GM19455 (cell line): ENCODE results near the gene EFNA5.
A peak's percentile ranks its signal among the peaks of the same experiment; 100 is the strongest.

Experiments used
- ATAC-seq: cut with Tn5 transposase; IDR thresholded peaks from one replicate; pipeline ENCODE4 v1.9.1; 2021; ENCODE audit not compliant: unreplicated experiment

The EFNA5 gene

GRCh38 chr5:107670932-107671741, at the start of gene EFNA5:
Gene EFNA5 (minus strand): TSS chr5:107670937.
- ATAC-seq = peak; percentile 33

GRCh38 chr5:107719034-107719606, 48.4 kb upstream of the EFNA5 start:
- ATAC-seq = no peak

- ATAC-seq = no peak
These were observed 47.1 kb upstream of the EFNA5 start for GRCh38 chr5:107717816-107718215.

- no peak for ATAC-seq
These were observed 42.5 kb upstream of the EFNA5 start for GRCh38 chr5:107713228-107713627.

GRCh38 chr5:107712359-107712870, 41.7 kb upstream of the EFNA5 start:
- no peak for ATAC-seq

GRCh38 chr5:107705402-107706014, 34.8 kb upstream of the EFNA5 start:
- ATAC-seq = no peak

- ATAC-seq = no peak
These were observed 34.1 kb upstream of the EFNA5 start for GRCh38 chr5:107704681-107705401.

GRCh38 chr5:107700481-107700880, 29.7 kb upstream of the EFNA5 start:
- ATAC-seq = no peak

GRCh38 chr5:107699425-107699824, 28.7 kb upstream of the EFNA5 start:
- ATAC-seq = no peak

- no peak for ATAC-seq
These were observed 27.5 kb upstream of the EFNA5 start for GRCh38 chr5:107698286-107698685.

- ATAC-seq = no peak
These were observed 25.8 kb upstream of the EFNA5 start for GRCh38 chr5:107696498-107696897.

GRCh38 chr5:107696080-107696479, 25.3 kb upstream of the EFNA5 start:
- no peak for ATAC-seq

GRCh38 chr5:107687937-107688336, 17.2 kb upstream of the EFNA5 start:
- ATAC-seq = no peak

- ATAC-seq = no peak
These were observed 16.7 kb upstream of the EFNA5 start for GRCh38 chr5:107687404-107687803.

GRCh38 chr5:107682533-107682932, 11.8 kb upstream of the EFNA5 start:
- no peak for ATAC-seq

- no peak for ATAC-seq
These were observed 10.1 kb upstream of the EFNA5 start for GRCh38 chr5:107680799-107681198.

GRCh38 chr5:107680099-107680498, 9.4 kb upstream of the EFNA5 start:
- ATAC-seq = no peak

- no peak for ATAC-seq
These were observed 6.0 kb upstream of the EFNA5 start for GRCh38 chr5:107676702-107677101.

- no peak for ATAC-seq
These were observed 4.5 kb upstream of the EFNA5 start for GRCh38 chr5:107675201-107675600.

GRCh38 chr5:107674655-107675054, 3.9 kb upstream of the EFNA5 start:
- no peak for ATAC-seq

GRCh38 chr5:107673368-107674136, 2.8 kb upstream of the EFNA5 start:
- ATAC-seq = peak; percentile 74
